Peyer's patch (tissue), 4 donors: ENCODE results near the gene SEMA5B. TPM values are rescaled to one million over a fixed set of nuclear protein-coding genes. Genes with fewer than 3 reads are reported as not detected.

Source experiments
- DNase-seq, 3 donors: peaks; one replicate each; pipeline ENCODE4 v3.0.0-alpha.2; 2017 to 2019
- H3K27ac ChIP-seq, 4 donors: fragments of 200-600 bp; sonication (generic); one replicate each; pipeline ENCODE4 v1.5.1; 2016 to 2019
- H3K27me3 ChIP-seq, 2 donors: fragments of 200-600 bp; sonication (generic); one replicate each; pipeline ENCODE4 v1.5.1; 2019
- H3K36me3 ChIP-seq, 3 donors: fragments of 200-600 bp; sonication (generic); one replicate each; pipeline ENCODE4 v1.5.1; 2016 to 2019
- H3K4me1 ChIP-seq, 4 donors: fragments of 200-600 bp; sonication (generic); one replicate each; pipeline ENCODE4 v1.5.1; 2016 to 2019
- H3K4me3 ChIP-seq, 4 donors: fragments of 200-600 bp; sonication (generic); 1 replicate in 3 of 4; 2 replicates in 1 of 4; pipeline ENCODE4 v1.5.1; 2016 to 2019; ENCODE audit warnings: mild to moderate bottlenecking in 1 of 4
- H3K9me3 ChIP-seq, 4 donors: fragments of 200-600 bp; sonication (generic); one replicate each; pipeline ENCODE4 v1.5.1; 2016 to 2019; ENCODE audit warnings: mild to moderate bottlenecking in 1 of 4
- POLR2A ChIP-seq, 2 donors: fragments of 450-650 bp; IDR thresholded peaks; one replicate each; pipeline ENCODE4 v1.5.1; 2017; ENCODE audit warnings: antibody characterized with exemption in 2 of 2, mild to moderate bottlenecking in 2 of 2, moderate library complexity in 2 of 2
- total RNA-seq, 4 donors: library from RNA; depleted of rRNA; stranded (reverse); fragments of >200 nt; gene quantifications; one replicate each; pipeline ENCODE4 v1.1.0, GENCODE V29; 2016
- TF ChIP-seq, protein P1 (sequence below), 6 experiments: fragments of 450-650 bp in 4 of 6; fragments of 200-600 bp in 2 of 6; sonication (generic) in 1 of 6; IDR thresholded peaks; one replicate each; pipeline ENCODE4 v1.5.1; 2017 to 2019; ENCODE audit warnings: antibody characterized with exemption in 6 of 6, mild to moderate bottlenecking in 3 of 6, moderate library complexity in 1 of 6

SEMA5B gene
- 1 to 10 TPM in 2 of 4 donors, under 1 TPM in 1, not detected in 1; 0.54 to 6.8 (median 2.5) TPM for total RNA-seq

DNA sequence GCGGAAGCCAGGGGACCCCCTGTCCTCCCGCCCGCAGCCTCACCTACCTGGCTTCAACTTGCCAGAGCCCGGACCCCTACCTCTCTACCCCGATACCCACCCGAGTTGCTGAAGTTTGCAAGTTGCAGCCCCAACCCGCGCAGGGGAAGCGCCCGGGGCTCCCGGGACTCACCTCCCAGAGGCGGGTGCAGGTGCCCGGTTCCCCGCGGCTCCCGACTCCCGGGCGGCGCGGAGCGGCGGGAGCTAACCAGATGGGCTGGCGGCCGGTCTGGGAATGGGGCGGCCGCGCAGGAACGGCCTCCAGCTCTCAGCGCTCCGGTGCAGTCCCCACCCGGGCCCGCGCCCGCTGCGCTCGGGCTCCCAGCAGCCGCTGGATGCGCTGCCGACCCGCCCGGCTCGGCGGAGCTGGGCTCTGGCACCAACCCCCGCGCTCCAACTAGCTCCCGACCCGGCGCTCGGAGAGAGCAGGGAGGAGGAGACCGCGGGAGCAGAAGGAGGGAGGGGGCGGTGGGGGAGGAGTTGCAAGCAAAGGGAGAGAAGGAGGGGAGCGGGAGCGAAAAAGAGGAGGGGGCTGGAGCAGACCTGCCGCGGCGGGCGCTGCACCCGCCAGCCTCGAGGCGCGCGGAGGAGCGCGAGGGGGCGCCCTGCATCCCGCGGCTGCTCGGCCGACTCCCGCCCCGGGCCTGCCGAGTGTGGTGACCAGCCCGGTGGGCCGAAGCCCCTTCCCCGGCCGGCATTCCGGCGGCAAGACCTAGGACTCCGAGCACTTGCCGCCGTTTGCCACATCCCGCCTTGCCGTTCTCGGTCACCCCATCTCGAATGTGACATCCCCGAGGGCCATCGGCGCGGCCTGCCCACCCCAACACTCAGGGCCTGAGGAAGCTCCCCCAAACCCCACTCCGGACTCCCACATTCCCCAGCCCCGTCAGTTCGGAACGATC is at the start of gene SEMA5B:
Gene SEMA5B, minus strand, starts transcription at position 472 of the 941 bp plus-strand sequence. CDS start 66,500 bp downstream, outside the sequence.
- peak; percentile 17 to 57 (median 48) for DNase-seq
- TF ChIP-seq, protein P1, sequence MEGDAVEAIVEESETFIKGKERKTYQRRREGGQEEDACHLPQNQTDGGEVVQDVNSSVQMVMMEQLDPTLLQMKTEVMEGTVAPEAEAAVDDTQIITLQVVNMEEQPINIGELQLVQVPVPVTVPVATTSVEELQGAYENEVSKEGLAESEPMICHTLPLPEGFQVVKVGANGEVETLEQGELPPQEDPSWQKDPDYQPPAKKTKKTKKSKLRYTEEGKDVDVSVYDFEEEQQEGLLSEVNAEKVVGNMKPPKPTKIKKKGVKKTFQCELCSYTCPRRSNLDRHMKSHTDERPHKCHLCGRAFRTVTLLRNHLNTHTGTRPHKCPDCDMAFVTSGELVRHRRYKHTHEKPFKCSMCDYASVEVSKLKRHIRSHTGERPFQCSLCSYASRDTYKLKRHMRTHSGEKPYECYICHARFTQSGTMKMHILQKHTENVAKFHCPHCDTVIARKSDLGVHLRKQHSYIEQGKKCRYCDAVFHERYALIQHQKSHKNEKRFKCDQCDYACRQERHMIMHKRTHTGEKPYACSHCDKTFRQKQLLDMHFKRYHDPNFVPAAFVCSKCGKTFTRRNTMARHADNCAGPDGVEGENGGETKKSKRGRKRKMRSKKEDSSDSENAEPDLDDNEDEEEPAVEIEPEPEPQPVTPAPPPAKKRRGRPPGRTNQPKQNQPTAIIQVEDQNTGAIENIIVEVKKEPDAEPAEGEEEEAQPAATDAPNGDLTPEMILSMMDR (IDR thresholded peaks at IDR 0.05), result peak in 2 of 6 experiments; percentile 28 to 33
- no peak for TF ChIP-seq POLR2A (IDR thresholded peaks at IDR 0.05)
- Histone ChIP-seq H3K27me3 (peaks cover 0 to 23% of the 10 kb centered on the region in 2 donors), H3K4me3 (peak within 1 kb of the TSS; percentile 40 to 67 (median 56)), H3K4me1 (peaks cover 0 to 30% (median 17%) of the 10 kb centered on the region in 4 donors), H3K36me3 (no peaks in the 10 kb centered on the region), H3K9me3 (no peaks in the 10 kb centered on the region), H3K27ac (no peak within 1 kb of the TSS)

DNA sequence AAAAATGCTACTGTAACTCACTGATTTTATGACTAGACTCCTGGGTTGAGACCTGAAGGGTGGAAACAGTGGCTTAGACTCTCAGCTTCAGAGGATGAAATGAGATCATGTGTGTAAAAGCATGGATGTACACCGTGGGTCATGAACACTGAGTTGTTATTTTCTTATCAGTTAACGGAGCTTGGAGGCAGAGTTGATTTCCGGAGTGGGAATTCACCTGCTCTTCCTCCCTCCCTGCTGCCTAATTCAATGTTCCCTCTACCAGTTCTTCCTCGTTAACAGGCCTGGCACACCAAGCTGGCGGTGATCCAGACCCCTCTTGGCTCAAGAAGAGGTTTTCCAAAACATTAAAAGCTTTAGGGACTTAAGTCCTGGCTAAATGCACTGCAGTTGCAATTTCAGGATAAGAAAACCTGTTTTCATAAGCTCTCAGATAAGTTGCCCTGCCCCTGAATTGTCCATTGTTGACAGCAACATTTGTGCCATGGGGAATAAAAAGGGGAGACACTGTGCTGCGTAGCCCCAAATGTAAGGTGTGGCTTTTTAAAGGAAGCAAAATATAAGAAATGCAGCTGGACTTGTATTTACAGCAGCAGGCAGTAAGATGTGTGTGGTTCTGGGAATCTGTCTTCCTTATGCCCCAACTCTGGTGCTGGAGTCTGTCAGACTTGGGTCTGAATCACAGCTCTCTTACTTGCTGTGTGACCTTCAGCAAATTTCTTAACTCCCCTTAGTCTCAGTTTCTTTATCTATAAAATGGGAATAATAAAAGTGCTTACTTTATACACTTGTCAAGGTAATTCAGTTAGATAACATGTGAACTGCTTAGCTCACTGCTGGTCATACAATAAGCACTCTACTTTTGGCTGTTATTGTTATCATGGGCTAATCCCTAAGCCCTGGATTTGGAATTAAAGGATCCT is 49.2 kb upstream of the SEMA5B start:
- no peak for TF ChIP-seq POLR2A (IDR thresholded peaks at IDR 0.05)
- TF ChIP-seq, protein P1 (IDR thresholded peaks at IDR 0.05), result no peak
- Histone ChIP-seq H3K27me3 (no peaks in the 10 kb centered on the region), H3K36me3 (no peaks in the 10 kb centered on the region), H3K9me3 (no peaks in the 10 kb centered on the region), H3K4me3 (no peak overlapping the region), H3K4me1 (peaks cover 0 to 6% (median 0%) of the 10 kb centered on the region in 4 donors), H3K27ac (peak overlapping the region in 1 of 4 donors; percentile 16)
- DNase-seq, result no peak

GRCh38 chr3:123076112-123076495 is 48.5 kb upstream of the SEMA5B start:
- no peak for DNase-seq
- H3K27me3 ChIP-seq, result no peaks in the 10 kb centered on the region
- no peak overlapping the region for H3K4me3 ChIP-seq
- H3K4me1 ChIP-seq, result peaks cover 0 to 13% (median 0%) of the 10 kb centered on the region in 4 donors
- H3K36me3 ChIP-seq, result no peaks in the 10 kb centered on the region
- no peaks in the 10 kb centered on the region for H3K9me3 ChIP-seq
- no peak overlapping the region for H3K27ac ChIP-seq
- TF ChIP-seq, protein P1 (IDR thresholded peaks at IDR 0.05), result no peak
- TF ChIP-seq POLR2A (IDR thresholded peaks at IDR 0.05), result no peak

- Histone ChIP-seq H3K9me3 (no peaks in the 10 kb centered on the region), H3K4me1 (peaks cover 0 to 14% (median 0%) of the 10 kb centered on the region in 4 donors), H3K27ac (no peak overlapping the region), H3K27me3 (no peaks in the 10 kb centered on the region), H3K4me3 (no peak overlapping the region), H3K36me3 (no peaks in the 10 kb centered on the region)
- TF ChIP-seq, protein P1 (IDR thresholded peaks at IDR 0.05), result no peak
- TF ChIP-seq POLR2A (IDR thresholded peaks at IDR 0.05), result no peak
- DNase-seq, result no peak
Measured at GRCh38 chr3:123075359-123075758, 47.8 kb upstream of the SEMA5B start.

DNA sequence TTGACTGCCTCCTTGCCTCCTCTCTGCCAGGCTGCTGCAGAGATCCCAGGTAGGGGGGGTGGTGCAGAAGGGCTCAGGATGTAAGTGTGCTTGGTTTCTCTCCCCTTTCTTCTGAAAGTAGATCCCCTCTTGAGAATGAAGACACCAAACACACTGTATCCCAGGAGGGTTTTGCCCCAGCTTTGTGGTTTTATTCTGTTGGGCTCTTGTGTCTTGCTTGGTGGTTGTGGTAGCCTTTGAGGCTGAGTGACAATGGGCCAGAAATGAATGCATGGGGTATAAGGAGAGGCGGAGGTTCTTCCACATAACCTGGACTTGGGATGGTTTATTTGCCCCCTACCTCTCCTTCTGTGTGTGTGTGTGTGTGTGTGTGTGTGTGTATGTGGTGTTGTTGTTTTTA is 45.0 kb upstream of the SEMA5B start:
- Histone ChIP-seq H3K4me1 (peaks cover 0 to 20% (median 0%) of the 10 kb centered on the region in 4 donors), H3K27me3 (no peaks in the 10 kb centered on the region), H3K36me3 (no peaks in the 10 kb centered on the region), H3K27ac (no peak overlapping the region), H3K4me3 (no peak overlapping the region), H3K9me3 (no peaks in the 10 kb centered on the region)
- TF ChIP-seq, protein P1 (IDR thresholded peaks at IDR 0.05), result no peak
- TF ChIP-seq POLR2A (IDR thresholded peaks at IDR 0.05), result no peak
- no peak for DNase-seq
